IMR-90 (cell line): ENCODE data around the gene ITPKA. TPM values are rescaled to one million over a fixed set of nuclear protein-coding genes. Genes with fewer than 3 reads are reported as not detected.

ENCODE experiments used
- ATAC-seq: fragments of 200-7000 bp; cut with Tn5 transposase; 2 replicates; pipeline ENCODE4 v1.9.1; 2020; ENCODE audit warnings: low read depth, mild to moderate bottlenecking, moderate library complexity
- BruUV-seq: library from RNA; stranded (reverse); fragments of 400-500 nt; replicated peaks from 2 replicates; lab custom pipeline; 2021; lab: Mats Ljungman, UMichigan
- CTCF ChIA-PET: fragments of 300-600 bp; formaldehyde crosslinking; extraction: SDS; loops from one replicate; lab custom pipeline; 2021; ENCODE audit warnings: antibody characterized with exemption; lab: Yijun Ruan, JAX
- POLR2A ChIA-PET: fragments of 300-600 bp; sonication (Branson Sonifier 250); formaldehyde crosslinking; loops from one replicate; lab custom pipeline; 2022; ENCODE audit warnings: antibody characterized with exemption; ENCODE audit not compliant: unreplicated experiment; lab: Charles Lee
- DNase-seq: peaks from one replicate; pipeline ENCODE4 v3.0.0; 2013
- H2AFZ ChIP-seq: replicated peaks from 2 replicates; pipeline ENCODE3; 2013; ENCODE audit warnings: low read length, mild to moderate bottlenecking; ENCODE audit not compliant: poor library complexity
- H2AK5ac ChIP-seq: 2 replicates; pipeline ENCODE4 v1.6.1; 2013; ENCODE audit warnings: low read depth, low read length, inconsistent platforms
- H2AK9ac ChIP-seq: replicated peaks from 2 replicates; pipeline ENCODE3; 2013; ENCODE audit warnings: mild to moderate bottlenecking, low read depth, low read length, moderate library complexity; ENCODE audit not compliant: poor library complexity
- H2BK120ac ChIP-seq: 2 replicates; pipeline ENCODE4 v1.6.1; 2013; ENCODE audit warnings: low read depth, low read length, inconsistent platforms
- H2BK15ac ChIP-seq: 3 replicates; pipeline ENCODE4 v1.6.1; 2013; ENCODE audit warnings: low read depth, low read length, inconsistent platforms
- H2BK20ac ChIP-seq: 2 replicates; pipeline ENCODE4 v1.6.1; 2013; ENCODE audit warnings: low read depth, mild to moderate bottlenecking, inconsistent platforms, low read length, moderate library complexity
- H2BK5ac ChIP-seq: 2 replicates; pipeline ENCODE4 v1.6.1; 2013; ENCODE audit warnings: mild to moderate bottlenecking, low read depth, low read length, inconsistent platforms; ENCODE audit not compliant: poor library complexity, severe bottlenecking
- H3K14ac ChIP-seq: replicated peaks from 2 replicates; pipeline ENCODE4 v1.6.1; 2013; ENCODE audit warnings: low read depth, low read length, inconsistent platforms
- H3K18ac ChIP-seq: 2 replicates; pipeline ENCODE4 v1.6.1; 2013; ENCODE audit warnings: low read depth, low read length, control low read depth
- H3K23ac ChIP-seq: 2 replicates; pipeline ENCODE4 v1.6.1; 2013; ENCODE audit warnings: low read depth, low read length, inconsistent platforms
- H3K27ac ChIP-seq: 2 replicates; pipeline ENCODE4 v1.5.1; 2013; ENCODE audit warnings: mild to moderate bottlenecking, control low read depth, low read length; ENCODE audit not compliant: insufficient read depth
- H3K27me3 ChIP-seq: 2 replicates; pipeline ENCODE4 v1.6.1; 2013; ENCODE audit warnings: low read length; ENCODE audit not compliant: control insufficient read depth, insufficient read depth
- H3K36me3 ChIP-seq: 2 replicates; pipeline ENCODE4 v1.6.1; 2013; ENCODE audit warnings: low read length, mixed read lengths; ENCODE audit not compliant: control insufficient read depth, insufficient read depth
- H3K4ac ChIP-seq: 2 replicates; pipeline ENCODE4 v1.6.1; 2013; ENCODE audit warnings: low read depth, low read length, inconsistent platforms
- H3K4me1 ChIP-seq: 2 replicates; pipeline ENCODE4 v1.6.1; 2013; ENCODE audit warnings: low read length, mixed read lengths; ENCODE audit not compliant: control insufficient read depth, insufficient read depth
- H3K4me2 ChIP-seq: 2 replicates; pipeline ENCODE4 v1.6.1; 2013; ENCODE audit warnings: low read depth, mild to moderate bottlenecking, control low read depth, low read length, moderate library complexity
- H3K4me3 ChIP-seq: 2 replicates; pipeline ENCODE4 v1.5.1; 2013; ENCODE audit warnings: low read depth, mild to moderate bottlenecking, control low read depth, low read length, moderate library complexity; ENCODE audit not compliant: insufficient read depth
- H3K56ac ChIP-seq: 2 replicates; pipeline ENCODE4 v1.6.1; 2013; ENCODE audit warnings: low read length, inconsistent platforms; ENCODE audit not compliant: insufficient read depth; ENCODE audit errors: extremely low read depth
- H3K79me1 ChIP-seq, 2 experiments: 2 replicates each; pipeline ENCODE4 v1.6.1; 2013; ENCODE audit warnings: low read length in 2 of 2, inconsistent platforms in 1 of 2, low read depth in 1 of 2
- H3K9ac ChIP-seq: 2 replicates; pipeline ENCODE4 v1.6.1; 2013; ENCODE audit warnings: low read depth, low read length, control low read depth
- H3K9me1 ChIP-seq: 2 replicates; pipeline ENCODE4 v1.6.1; 2013; ENCODE audit warnings: low read length, inconsistent platforms; ENCODE audit not compliant: insufficient read depth
- H3K9me3 ChIP-seq: 2 replicates; pipeline ENCODE4 v1.6.1; 2013; ENCODE audit warnings: low read length; ENCODE audit not compliant: control insufficient read depth, insufficient read depth
- H4K20me1 ChIP-seq: 2 replicates; pipeline ENCODE4 v1.6.1; 2013; ENCODE audit warnings: low read length, inconsistent platforms; ENCODE audit not compliant: insufficient read depth
- H4K5ac ChIP-seq: 2 replicates; pipeline ENCODE4 v1.6.1; 2013; ENCODE audit warnings: mild to moderate bottlenecking, low read depth, low read length, control low read depth
- H4K8ac ChIP-seq, 2 experiments: 2 replicates each; pipeline ENCODE4 v1.6.1; 2013; ENCODE audit warnings: low read depth in 2 of 2, low read length in 2 of 2, control low read depth in 1 of 2, inconsistent platforms in 1 of 2
- H4K91ac ChIP-seq: 2 replicates; pipeline ENCODE4 v1.6.1; 2013; ENCODE audit warnings: low read depth, low read length, inconsistent platforms; ENCODE audit not compliant: insufficient read depth
- BHLHE40 ChIP-seq: fragments of 150-350 bp; IDR thresholded peaks from 2 replicates; pipeline ENCODE4 v1.6.1; 2016; ENCODE audit warnings: mild to moderate bottlenecking, low read depth, low read length
- CEBPB ChIP-seq: IDR thresholded peaks from 2 replicates; pipeline ENCODE4 v1.6.1; 2012; ENCODE audit warnings: low read depth, low read length, improper control_type of control experiment
- CHD1 ChIP-seq: IDR thresholded peaks from 2 replicates; pipeline ENCODE4 v1.6.1; 2012; ENCODE audit warnings: low read depth, low read length, improper control_type of control experiment
- ELK1 ChIP-seq: fragments of 150-350 bp; IDR thresholded peaks from 2 replicates; pipeline ENCODE4 v1.6.1; 2016; ENCODE audit warnings: low read depth, mild to moderate bottlenecking, low read length, moderate library complexity, borderline replicate concordance
- FOS ChIP-seq: fragments of 150-350 bp; IDR thresholded peaks from 2 replicates; pipeline ENCODE4 v1.6.1; 2016; ENCODE audit warnings: low read depth, low read length
- MXI1 ChIP-seq: IDR thresholded peaks from 2 replicates; pipeline ENCODE4 v1.6.1; 2012; ENCODE audit warnings: low read depth, mild to moderate bottlenecking, low read length, moderate library complexity, borderline replicate concordance
- POLR2A ChIP-seq: IDR thresholded peaks from 2 replicates; pipeline ENCODE4 v1.6.1; 2012; ENCODE audit warnings: mild to moderate bottlenecking, low read depth, low read length
- RAD21 ChIP-seq: IDR thresholded peaks from 2 replicates; pipeline ENCODE4 v1.6.1; 2012; ENCODE audit warnings: low read length, improper control_type of control experiment
- RCOR1 ChIP-seq: IDR thresholded peaks from 2 replicates; pipeline ENCODE4 v1.6.1; 2012; ENCODE audit warnings: mild to moderate bottlenecking, low read length, improper control_type of control experiment; ENCODE audit not compliant: insufficient replicate concordance
- RFX5 ChIP-seq: IDR thresholded peaks from 2 replicates; pipeline ENCODE4 v1.8.0; 2012; ENCODE audit warnings: low read depth, mild to moderate bottlenecking, low read length, moderate library complexity
- SMC3 ChIP-seq: fragments of 150-350 bp; IDR thresholded peaks from 2 replicates; pipeline ENCODE4 v1.6.1; 2016; ENCODE audit warnings: low read depth, mild to moderate bottlenecking, antibody characterized with exemption, low read length, moderate library complexity
- USF2 ChIP-seq: fragments of 150-350 bp; IDR thresholded peaks from 2 replicates; pipeline ENCODE4 v1.6.1; 2017; ENCODE audit warnings: mild to moderate bottlenecking, antibody characterized with exemption, low read length, low read depth
- WGBS, 2 experiments: methylation state at CpG; one replicate each; pipeline versions ENCODE4 v1.1.5 to v1.1.7; 2013; ENCODE audit warnings: missing lambda C conversion rate in 2 of 2; ENCODE audit not compliant: insufficient read length in 1 of 2; ENCODE audit errors: extremely low coverage in 2 of 2; 5-methylcytosine and 5-hydroxymethylcytosine counted together
- dilution Hi-C: fragments of 300-500 bp; cut with HindIII; formaldehyde crosslinking; loops from one replicate; pipeline ENCODE4 v1.14.3; 2018; ENCODE audit warnings: low sequenced_read_pairs; ENCODE audit not compliant: unreplicated experiment
- in situ Hi-C: fragments of 300-500 bp; cut with MboI; formaldehyde crosslinking; loops from 3 replicates; pipeline ENCODE4 v1.14.3; 2019; ENCODE audit warnings: low sequenced_read_pairs, inconsistent platforms, mixed read lengths
- intact Hi-C: fragments of 100-400 bp; cut with micrococcal nuclease; formaldehyde crosslinking; loops from 2 replicates; pipeline ENCODE4 v1.10.0; 2022
- polyA plus RNA-seq, 3 experiments: library from polyadenylated mRNA; depleted of rRNA; stranded (reverse); fragments of >200 nt; gene quantifications; 2 replicates each; pipeline ENCODE4 v1.2.3, GENCODE V29; 2012; ENCODE audit warnings: low replicate concordance in 1 of 3
- total RNA-seq: library from RNA; depleted of rRNA; stranded (reverse); fragments of >200 nt; gene quantifications from 2 replicates; pipeline ENCODE4 v1.2.3, GENCODE V29; 2012
- TF ChIP-seq, protein P1 (sequence below): conservative IDR thresholded peaks from 2 replicates; pipeline ENCODE4 v1.5.1; 2012; ENCODE audit warnings: mild to moderate bottlenecking, low read depth, low read length, improper control_type of control experiment

ITPKA gene
- total and polyA plus RNA-seq, 2 of the 4 experiments (the other 2 are of a cell fraction): 1.1 to 1.8 TPM

DNA sequence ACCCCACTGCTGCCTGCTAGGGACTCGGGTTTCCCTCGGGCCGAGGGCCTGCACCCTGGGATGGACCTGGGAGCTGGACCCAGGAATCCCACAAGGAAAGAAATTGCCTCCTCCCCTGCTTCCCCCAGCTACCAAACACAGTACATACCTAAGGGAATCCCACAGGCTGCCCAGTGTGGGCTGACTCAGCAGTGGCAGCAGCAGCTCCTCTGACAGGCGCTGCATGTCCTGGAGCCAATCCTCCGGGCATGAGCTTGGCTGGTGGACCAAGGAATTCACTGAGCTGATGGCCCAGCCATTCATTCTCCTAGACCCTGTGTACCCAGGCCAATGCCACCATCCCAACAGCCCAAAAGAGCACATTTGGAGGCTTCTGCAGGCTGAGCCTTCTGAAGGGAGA is 29.4 kb downstream of the ITPKA start:
- H4K20me1 ChIP-seq: no peaks in the 10 kb centered on the region
- H3K4me2 ChIP-seq: no peak overlapping the region
- no peaks in the 10 kb centered on the region for H3K27me3 ChIP-seq
- ChIA-PET CTCF (no interaction called here), POLR2A (interaction anchor here (0.6 kb wide), 1 partner anchor 11 kb away, joined by 4 read pairs; no protein-coding TSS in a partner anchor)
- in situ Hi-C loops (no loop called here), intact Hi-C loops (no loop called here), dilution Hi-C loops (no loop called here)
- H3K27ac ChIP-seq: no peak overlapping the region
- DNase-seq (peak; percentile 11), ATAC-seq (peak; percentile 78)
- H3K4ac ChIP-seq: no peak overlapping the region
- TF ChIP-seq BHLHE40 (no peak), CHD1 (no peak), USF2 (no peak), POLR2A (no peak), SMC3 (no peak), MXI1 (no peak), FOS (no peak), ELK1 (no peak), RCOR1 (no peak), CEBPB (no peak), RAD21 (no peak), RFX5 (no peak)
- TF ChIP-seq, protein P1, sequence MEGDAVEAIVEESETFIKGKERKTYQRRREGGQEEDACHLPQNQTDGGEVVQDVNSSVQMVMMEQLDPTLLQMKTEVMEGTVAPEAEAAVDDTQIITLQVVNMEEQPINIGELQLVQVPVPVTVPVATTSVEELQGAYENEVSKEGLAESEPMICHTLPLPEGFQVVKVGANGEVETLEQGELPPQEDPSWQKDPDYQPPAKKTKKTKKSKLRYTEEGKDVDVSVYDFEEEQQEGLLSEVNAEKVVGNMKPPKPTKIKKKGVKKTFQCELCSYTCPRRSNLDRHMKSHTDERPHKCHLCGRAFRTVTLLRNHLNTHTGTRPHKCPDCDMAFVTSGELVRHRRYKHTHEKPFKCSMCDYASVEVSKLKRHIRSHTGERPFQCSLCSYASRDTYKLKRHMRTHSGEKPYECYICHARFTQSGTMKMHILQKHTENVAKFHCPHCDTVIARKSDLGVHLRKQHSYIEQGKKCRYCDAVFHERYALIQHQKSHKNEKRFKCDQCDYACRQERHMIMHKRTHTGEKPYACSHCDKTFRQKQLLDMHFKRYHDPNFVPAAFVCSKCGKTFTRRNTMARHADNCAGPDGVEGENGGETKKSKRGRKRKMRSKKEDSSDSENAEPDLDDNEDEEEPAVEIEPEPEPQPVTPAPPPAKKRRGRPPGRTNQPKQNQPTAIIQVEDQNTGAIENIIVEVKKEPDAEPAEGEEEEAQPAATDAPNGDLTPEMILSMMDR: no peak
- no peaks in the 10 kb centered on the region for H3K4me1 ChIP-seq
- H3K9me3 ChIP-seq: no peaks in the 10 kb centered on the region
- H3K18ac ChIP-seq: no peak overlapping the region
- no peak overlapping the region for H3K4me3 ChIP-seq
- no peak overlapping the region for H2BK120ac ChIP-seq
- H3K36me3 ChIP-seq: peaks cover 53% of the 10 kb centered on the region
- H3K23ac ChIP-seq: no peak overlapping the region
- no peak overlapping the region for H2AFZ ChIP-seq
- no peak overlapping the region for H3K9ac ChIP-seq
- H4K5ac ChIP-seq: no peak overlapping the region
- H2BK15ac ChIP-seq: no peak overlapping the region
- H2AK9ac ChIP-seq: peak overlapping the region; percentile 24
- H3K56ac ChIP-seq: no peak overlapping the region
- no peak overlapping the region for H4K8ac ChIP-seq
- no CpG with 5 or more reads among the region's 5 CpGs for WGBS, 2 experiments
- H2BK20ac ChIP-seq: no peak overlapping the region
- H3K9me1 ChIP-seq: no peaks in the 10 kb centered on the region; the same call in 1 of the 2 replicates
- no TSS peak for BruUV-seq
- H4K91ac ChIP-seq: no peak overlapping the region
- H2BK5ac ChIP-seq: no peak overlapping the region
- H2AK5ac ChIP-seq: no peak overlapping the region
- H3K14ac ChIP-seq: no peak overlapping the region
- H3K79me1 ChIP-seq: no peaks in the 10 kb centered on the region
